IPS-18a (cell line): ENCODE data around the gene SOCS6.

Experiments used
- H3K27ac ChIP-seq: one replicate; pipeline ENCODE4 v1.5.1; 2013; ENCODE audit warnings: low read length
- H3K27me3 ChIP-seq: one replicate; pipeline ENCODE4 v1.6.1; 2013; ENCODE audit warnings: mild to moderate bottlenecking, low read length; ENCODE audit not compliant: control insufficient read depth, insufficient read depth
- H3K36me3 ChIP-seq: one replicate; pipeline ENCODE4 v1.6.1; 2013; ENCODE audit warnings: low read depth, low read length; ENCODE audit not compliant: control insufficient read depth
- H3K4me1 ChIP-seq: one replicate; pipeline ENCODE4 v1.6.1; 2013; ENCODE audit warnings: low read depth, low read length; ENCODE audit not compliant: control insufficient read depth
- H3K4me3 ChIP-seq: one replicate; pipeline ENCODE4 v1.5.1; 2013; ENCODE audit warnings: low read length
- H3K9ac ChIP-seq: one replicate; pipeline ENCODE4 v1.6.1; 2013; ENCODE audit warnings: mild to moderate bottlenecking, low read length, moderate library complexity
- H3K9me3 ChIP-seq: one replicate; pipeline ENCODE4 v1.6.1; 2013; ENCODE audit warnings: low read depth, low read length; ENCODE audit not compliant: control insufficient read depth

Gene SOCS6

DNA sequence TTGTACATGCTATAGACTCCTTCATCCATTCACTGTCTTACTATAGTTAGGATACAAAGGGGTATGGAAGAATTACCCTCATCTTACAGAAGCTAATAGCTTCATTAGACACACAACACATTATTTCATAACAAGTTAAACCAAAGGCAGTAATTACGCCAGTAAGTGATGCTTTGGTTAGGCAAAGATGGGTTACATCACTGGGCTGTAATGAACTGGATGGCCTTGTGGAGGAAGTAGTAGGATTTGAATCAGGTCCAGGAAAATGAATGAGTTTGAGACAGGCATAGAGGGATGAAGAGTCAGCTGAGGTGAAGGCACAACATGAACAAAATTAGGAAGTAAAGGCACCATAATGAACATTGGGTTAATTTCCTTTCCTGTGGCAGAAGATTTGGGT lies 80.1 kb downstream of the SOCS6 start:
- Histone ChIP-seq H3K4me1 (peaks cover 19% of the 10 kb centered on the region), H3K27ac (no peak overlapping the region), H3K9ac (no peak overlapping the region), H3K4me3 (no peak overlapping the region), H3K9me3 (no peaks in the 10 kb centered on the region), H3K27me3 (no peaks in the 10 kb centered on the region), H3K36me3 (no peaks in the 10 kb centered on the region)

DNA sequence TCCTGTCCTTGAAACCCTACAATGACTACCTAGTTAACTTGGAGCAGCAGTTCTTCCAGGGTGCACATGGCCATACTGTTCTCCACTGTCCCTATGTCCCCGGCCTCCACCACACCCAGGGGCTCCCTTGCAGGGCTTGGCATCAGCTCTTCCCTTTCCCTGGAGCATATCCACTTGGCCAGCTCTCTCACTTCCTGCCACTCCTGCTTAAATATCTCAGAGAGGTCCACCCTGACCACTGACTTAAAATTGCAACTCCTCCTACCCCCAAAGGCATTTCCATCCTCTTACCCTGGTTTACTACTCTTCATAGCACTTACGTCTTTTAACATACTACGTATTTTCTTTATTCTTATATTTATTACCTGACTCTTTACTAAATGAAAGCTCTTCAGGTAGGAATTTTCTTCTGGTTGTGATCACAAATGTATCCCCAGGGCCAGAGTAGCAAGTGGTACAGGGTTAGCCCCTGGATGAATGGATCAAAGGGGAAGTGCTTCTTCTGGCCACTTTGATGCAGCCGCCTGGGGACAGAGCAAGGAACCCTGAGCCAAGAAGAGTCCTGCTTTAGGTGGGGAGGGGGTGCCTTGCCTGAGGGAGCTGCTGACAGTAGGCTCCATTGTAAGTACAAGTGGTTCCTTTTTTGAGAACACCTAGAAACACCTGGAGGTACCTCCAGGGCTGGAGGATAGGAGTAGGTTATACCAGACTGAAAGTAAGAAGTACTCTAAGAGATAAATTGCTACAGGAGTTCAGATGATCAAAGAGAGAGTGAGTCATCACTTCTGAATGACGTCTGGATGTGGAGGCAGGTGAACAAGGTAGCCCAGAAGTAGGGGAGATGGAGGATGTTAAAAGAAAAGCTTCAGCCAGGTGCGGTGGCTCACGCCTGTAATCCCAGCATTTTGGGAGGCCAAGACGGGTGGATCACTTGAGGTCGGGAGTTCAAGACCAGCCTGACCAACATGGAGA lies 82.2 kb downstream of the SOCS6 start:
- Histone ChIP-seq H3K9ac (no peak overlapping the region), H3K36me3 (no peaks in the 10 kb centered on the region), H3K4me1 (peaks cover 10% of the 10 kb centered on the region), H3K27ac (no peak overlapping the region), H3K9me3 (no peaks in the 10 kb centered on the region), H3K27me3 (no peaks in the 10 kb centered on the region), H3K4me3 (no peak overlapping the region)

DNA sequence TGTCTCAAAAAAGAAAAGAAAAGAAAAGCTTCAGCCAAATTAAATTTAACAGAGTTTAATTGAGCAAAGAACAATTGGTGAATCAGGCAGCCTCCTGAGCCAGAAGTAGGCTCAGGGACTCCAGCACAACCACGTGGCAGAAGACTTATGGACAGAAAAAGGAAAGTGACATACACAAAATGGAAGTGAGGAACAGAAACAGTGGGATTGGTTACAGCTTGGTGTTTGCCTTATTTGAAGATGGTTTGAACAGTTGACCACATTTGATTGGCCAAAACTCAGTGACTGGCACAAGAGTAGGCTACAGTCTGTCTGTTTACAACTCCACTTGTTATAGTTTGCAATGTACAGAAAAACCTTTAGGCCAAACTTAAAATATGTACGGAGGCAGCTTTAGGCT lies 83.1 kb downstream of the SOCS6 start:
- H3K4me3 ChIP-seq, result no peak overlapping the region
- no peaks in the 10 kb centered on the region for H3K9me3 ChIP-seq
- H3K27me3 ChIP-seq, result no peaks in the 10 kb centered on the region
- H3K27ac ChIP-seq, result no peak overlapping the region
- peaks cover 1% of the 10 kb centered on the region for H3K4me1 ChIP-seq
- H3K36me3 ChIP-seq, result no peaks in the 10 kb centered on the region
- no peak overlapping the region for H3K9ac ChIP-seq

DNA sequence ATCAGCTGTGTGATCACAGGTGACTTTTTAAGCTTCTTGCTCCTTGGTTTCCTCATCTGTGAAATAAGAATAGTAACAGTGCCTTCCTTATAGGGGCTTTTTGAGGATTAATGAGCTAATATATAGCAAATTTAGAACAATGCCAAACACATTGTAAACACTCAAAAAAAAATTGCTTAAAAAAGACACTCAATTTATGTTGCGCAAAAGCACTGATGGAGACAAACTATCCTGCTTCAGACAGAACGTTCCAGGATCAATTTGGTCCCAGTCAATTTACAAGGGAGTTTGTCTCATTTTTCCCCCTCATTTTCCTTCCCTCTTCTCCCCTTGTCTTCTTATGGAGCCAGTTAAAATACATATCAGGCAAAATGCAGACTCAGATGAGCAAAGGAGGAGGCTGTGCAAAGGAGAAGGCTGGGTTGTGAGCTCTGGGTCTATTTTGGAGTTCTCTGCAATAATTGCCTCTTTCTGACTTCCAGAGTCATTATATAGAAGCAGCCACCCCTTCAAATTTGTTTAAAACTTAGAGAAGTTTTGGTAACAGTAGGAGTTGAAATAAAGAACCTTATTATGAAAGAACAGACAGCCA lies 83.7 kb downstream of the SOCS6 start:
- H3K4me1 ChIP-seq, result no peaks in the 10 kb centered on the region
- no peaks in the 10 kb centered on the region for H3K9me3 ChIP-seq
- H3K36me3 ChIP-seq, result no peaks in the 10 kb centered on the region
- H3K9ac ChIP-seq, result no peak overlapping the region
- no peak overlapping the region for H3K27ac ChIP-seq
- no peaks in the 10 kb centered on the region for H3K27me3 ChIP-seq
- H3K4me3 ChIP-seq, result no peak overlapping the region

DNA sequence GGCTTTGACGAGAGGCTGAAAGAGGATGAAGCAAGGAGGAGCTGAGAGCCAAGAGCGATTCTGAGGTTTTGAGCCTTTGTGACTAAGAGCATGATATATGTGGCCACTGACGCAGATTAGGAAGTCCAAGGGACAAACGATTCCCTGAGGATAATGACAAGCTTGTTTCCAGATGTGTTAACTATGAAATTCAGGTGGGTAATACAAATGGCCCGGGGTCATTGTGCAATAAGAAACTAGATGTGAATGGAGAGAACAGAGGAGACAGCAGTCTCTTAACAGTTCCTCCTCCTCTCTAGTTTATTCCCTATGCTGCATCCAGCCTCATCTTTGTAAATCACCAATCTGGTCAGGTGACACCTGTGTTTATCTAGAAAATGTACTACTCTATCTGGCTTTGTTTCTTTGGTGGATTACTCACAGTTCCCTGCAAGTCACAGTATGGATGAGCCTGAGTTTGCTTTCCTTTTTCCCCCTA lies 84.2 kb downstream of the SOCS6 start:
- Histone ChIP-seq H3K4me1 (no peaks in the 10 kb centered on the region), H3K4me3 (no peak overlapping the region), H3K36me3 (no peaks in the 10 kb centered on the region), H3K27me3 (no peaks in the 10 kb centered on the region), H3K9ac (no peak overlapping the region), H3K27ac (no peak overlapping the region), H3K9me3 (no peaks in the 10 kb centered on the region)

DNA sequence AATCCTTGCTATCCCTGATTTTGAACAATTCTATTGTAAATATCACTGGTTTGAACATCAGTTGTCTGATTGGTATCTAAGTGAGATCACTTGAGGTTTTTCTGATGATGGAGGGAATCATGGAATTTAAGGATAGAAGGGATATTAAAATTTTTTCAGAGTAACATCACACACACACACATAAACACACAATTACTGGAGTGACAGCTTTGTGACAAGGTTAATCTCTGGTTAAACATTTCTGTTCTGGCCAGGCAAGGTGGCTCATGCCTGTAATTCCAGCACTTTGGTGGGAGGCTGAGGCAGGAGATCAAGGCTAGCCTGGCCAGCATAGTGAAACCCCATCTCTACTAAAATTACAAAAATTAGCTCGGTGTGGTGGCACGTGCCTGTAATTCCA lies 85.3 kb downstream of the SOCS6 start:
- H3K9ac ChIP-seq, result no peak overlapping the region
- H3K9me3 ChIP-seq, result no peaks in the 10 kb centered on the region
- H3K36me3 ChIP-seq, result no peaks in the 10 kb centered on the region
- H3K27ac ChIP-seq, result no peak overlapping the region
- no peak overlapping the region for H3K4me3 ChIP-seq
- no peaks in the 10 kb centered on the region for H3K27me3 ChIP-seq
- H3K4me1 ChIP-seq, result no peaks in the 10 kb centered on the region

DNA sequence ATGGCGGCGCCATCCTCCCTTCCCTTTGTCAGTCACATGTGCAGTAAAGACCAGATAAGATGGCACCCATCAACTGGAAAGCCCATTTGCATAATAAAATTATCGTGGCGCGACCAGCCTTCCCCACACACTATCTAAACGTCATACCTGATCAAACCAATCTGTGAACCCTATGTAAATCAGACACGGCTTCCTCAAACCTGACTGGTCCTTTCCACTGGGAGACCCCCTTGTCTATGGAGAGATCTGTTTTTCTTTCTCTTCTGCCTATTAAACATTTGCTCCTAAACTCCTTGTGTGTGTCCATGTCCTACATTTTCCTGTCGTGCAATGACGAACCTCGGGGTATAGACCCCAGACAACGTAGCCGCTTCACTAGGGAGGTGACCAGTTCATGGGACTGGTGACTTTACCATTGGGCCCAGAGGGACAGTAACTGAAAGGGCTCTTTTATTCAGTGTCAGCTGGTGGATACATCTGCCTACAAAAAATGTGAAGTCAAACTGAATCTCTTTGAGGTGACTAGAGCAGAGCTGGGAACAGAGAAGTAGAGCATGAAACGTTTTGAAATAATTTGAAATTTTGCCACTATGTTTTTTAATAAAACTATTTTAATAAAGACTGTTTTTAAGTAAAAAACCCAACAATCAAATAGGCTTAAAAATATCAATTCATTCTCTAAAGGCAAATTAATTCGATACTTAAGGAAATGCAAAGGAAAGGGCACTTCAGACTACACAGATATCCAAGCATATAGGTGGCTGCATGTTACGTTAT lies 87.5 kb downstream of the SOCS6 start:
- Histone ChIP-seq H3K36me3 (no peaks in the 10 kb centered on the region), H3K9me3 (no peaks in the 10 kb centered on the region), H3K4me3 (no peak overlapping the region), H3K9ac (no peak overlapping the region), H3K4me1 (no peaks in the 10 kb centered on the region), H3K27ac (no peak overlapping the region), H3K27me3 (no peaks in the 10 kb centered on the region)

DNA sequence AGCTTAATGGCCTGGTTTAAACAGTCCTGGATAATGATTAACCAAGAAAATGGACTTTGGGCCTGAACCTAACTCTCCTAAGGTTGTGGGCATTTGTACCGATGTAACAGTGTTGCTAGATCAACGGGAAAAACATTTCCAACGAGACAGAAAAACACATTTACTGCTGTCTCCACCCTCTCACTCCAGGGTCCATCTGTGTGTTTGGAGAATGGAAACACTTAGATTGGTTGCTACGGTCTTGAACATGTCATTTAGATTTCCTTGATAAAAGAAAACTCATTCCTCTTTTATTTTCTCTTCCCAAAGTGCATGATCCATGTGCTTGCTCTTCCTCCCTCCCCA lies 88.0 kb downstream of the SOCS6 start:
- Histone ChIP-seq H3K27me3 (no peaks in the 10 kb centered on the region), H3K4me1 (peaks cover 4% of the 10 kb centered on the region), H3K27ac (no peak overlapping the region), H3K9me3 (no peaks in the 10 kb centered on the region), H3K9ac (no peak overlapping the region), H3K4me3 (no peak overlapping the region), H3K36me3 (no peaks in the 10 kb centered on the region)

DNA sequence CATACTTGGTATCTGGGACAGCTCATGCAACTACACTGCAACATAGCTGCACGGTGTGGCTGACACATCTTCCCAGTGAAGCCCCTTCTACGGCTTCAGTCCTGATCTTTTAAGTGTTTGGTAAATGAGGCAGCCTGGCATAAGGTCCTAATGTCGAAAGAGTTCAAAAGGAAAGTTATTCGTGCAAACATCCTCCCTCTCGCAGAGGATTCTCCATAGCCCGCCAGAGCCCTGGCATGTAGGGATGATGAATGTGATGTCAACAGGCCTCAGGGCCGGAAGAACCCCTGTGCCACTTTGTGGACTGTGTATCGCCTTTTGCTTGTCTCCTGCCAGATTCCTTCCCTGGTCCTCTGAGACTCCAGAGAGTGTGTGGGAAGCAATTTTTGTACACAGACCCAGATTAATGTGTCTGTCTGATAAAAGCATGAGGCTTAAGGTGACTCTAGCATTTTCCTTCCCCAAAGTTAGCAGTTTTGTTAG lies 88.5 kb downstream of the SOCS6 start:
- H3K4me3 ChIP-seq, result no peak overlapping the region
- no peak overlapping the region for H3K27ac ChIP-seq
- H3K9me3 ChIP-seq, result no peaks in the 10 kb centered on the region
- peaks cover 5% of the 10 kb centered on the region for H3K4me1 ChIP-seq
- no peak overlapping the region for H3K9ac ChIP-seq
- no peaks in the 10 kb centered on the region for H3K27me3 ChIP-seq
- H3K36me3 ChIP-seq, result no peaks in the 10 kb centered on the region

DNA sequence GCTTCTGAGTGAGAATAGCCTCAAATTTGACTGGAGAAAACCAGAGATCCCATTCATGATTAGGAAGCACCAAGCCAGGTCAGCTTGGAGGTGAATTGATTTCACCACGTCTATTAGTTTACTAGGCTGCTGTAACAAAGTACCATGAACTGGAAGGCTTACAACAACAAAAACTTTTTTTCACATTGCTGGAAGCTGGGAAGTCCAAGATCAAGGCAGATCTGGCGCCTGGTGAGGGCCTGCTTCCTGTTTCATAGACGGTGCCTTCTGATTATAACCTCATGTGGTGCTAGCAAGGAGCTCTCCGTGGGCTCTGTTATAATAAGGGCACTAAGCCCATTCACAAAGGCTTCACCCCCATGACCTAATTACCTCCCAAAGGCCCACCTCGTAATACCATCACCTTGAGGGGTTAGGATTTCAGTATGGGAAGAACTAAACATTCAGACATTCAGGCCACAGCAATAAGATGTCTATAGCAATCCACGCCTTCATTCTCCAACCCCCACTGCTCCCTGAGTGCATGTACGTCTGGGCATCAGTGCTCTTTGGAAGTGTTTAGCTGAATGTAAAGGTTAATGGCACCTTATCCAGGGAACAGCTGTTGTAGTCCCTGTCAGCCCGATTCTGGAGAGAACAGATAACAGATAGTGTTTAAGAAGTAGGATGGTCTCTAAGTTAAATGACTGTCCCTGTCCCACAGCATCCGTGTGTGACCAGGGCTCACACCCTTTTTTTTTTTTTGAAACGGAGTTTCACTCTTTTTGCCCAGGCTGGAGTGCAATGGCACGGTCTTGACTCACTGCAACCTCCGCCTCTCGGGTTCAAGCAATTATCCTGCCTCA lies 89.2 kb downstream of the SOCS6 start:
- Histone ChIP-seq H3K36me3 (no peaks in the 10 kb centered on the region), H3K9me3 (no peaks in the 10 kb centered on the region), H3K4me1 (peaks cover 5% of the 10 kb centered on the region), H3K27me3 (no peaks in the 10 kb centered on the region), H3K27ac (no peak overlapping the region), H3K9ac (no peak overlapping the region), H3K4me3 (no peak overlapping the region)
